ENCODE measurements around the gene CIBAR2. TPM values are rescaled to one million over a fixed set of nuclear protein-coding genes. Genes with fewer than 3 reads are reported as not detected.

CIBAR2 gene
- not detected for total RNA-seq

GRCh38 chr16:85112364-85112763, at the start of gene CIBAR2:
Gene CIBAR2, minus strand, starts transcription at chr16:85112472. Its CDS starts 120 bp downstream, at chr16:85112352.
- no peaks in the 10 kb centered on the region for H3K36me3 Mint-ChIP-seq
- H3K9me3 Mint-ChIP-seq, result no peaks in the 10 kb centered on the region
- H3K27me3 Mint-ChIP-seq, result peaks cover 2% of the 10 kb centered on the region
- POLR2A ChIA-PET, result no interaction called here
- H3K4me3 Mint-ChIP-seq, result no peak within 1 kb of the TSS
- peak within 1 kb of the TSS; percentile 60 for H3K27ac Mint-ChIP-seq
- DNase-seq, result no peak
- H3K4me1 Mint-ChIP-seq, result peaks cover 12% of the 10 kb centered on the region
- ATAC-seq (ENCODE audit: low read depth), result no peak

- Mint-ChIP-seq H3K36me3 (no peaks in the 10 kb centered on the region), H3K4me1 (peaks cover 14% of the 10 kb centered on the region), H3K4me3 (no peak overlapping the region), H3K9me3 (no peaks in the 10 kb centered on the region), H3K27ac (no peak overlapping the region), H3K27me3 (peaks cover 4% of the 10 kb centered on the region)
- no peak for DNase-seq
- POLR2A ChIA-PET, result no interaction called here
- ATAC-seq (ENCODE audit: low read depth), result no peak
Observed at GRCh38 chr16:85159179-85159980, 47.1 kb upstream of the CIBAR2 start.

- ATAC-seq (ENCODE audit: low read depth) (no peak), DNase-seq (no peak)
- peaks cover 4% of the 10 kb centered on the region for H3K27me3 Mint-ChIP-seq
- POLR2A ChIA-PET, result no interaction called here
- no peak overlapping the region for H3K27ac Mint-ChIP-seq
- no peaks in the 10 kb centered on the region for H3K9me3 Mint-ChIP-seq
- H3K36me3 Mint-ChIP-seq, result no peaks in the 10 kb centered on the region
- H3K4me1 Mint-ChIP-seq, result peaks cover 14% of the 10 kb centered on the region
- no peak overlapping the region for H3K4me3 Mint-ChIP-seq
Observed at GRCh38 chr16:85158743-85159178, 46.5 kb upstream of the CIBAR2 start.

- Mint-ChIP-seq H3K9me3 (no peaks in the 10 kb centered on the region), H3K27ac (peak overlapping the region; percentile 90), H3K36me3 (no peaks in the 10 kb centered on the region), H3K27me3 (peaks cover 4% of the 10 kb centered on the region), H3K4me3 (peak overlapping the region; percentile 76), H3K4me1 (peaks cover 14% of the 10 kb centered on the region)
- ATAC-seq (ENCODE audit: low read depth), result peak; percentile 89
- POLR2A ChIA-PET, result interaction anchor here (1.0 kb wide), 1 partner anchor 53 kb away, joined by 5 read pairs; no protein-coding TSS in a partner anchor
- peak; percentile 52 for DNase-seq
Observed at GRCh38 chr16:85157813-85158742, 45.8 kb upstream of the CIBAR2 start.

- POLR2A ChIA-PET, result interaction anchor here (1.0 kb wide), 1 partner anchor 52 kb away, joined by 5 read pairs; no protein-coding TSS in a partner anchor
- H3K4me3 Mint-ChIP-seq, result peak overlapping the region; percentile 76
- no peaks in the 10 kb centered on the region for H3K36me3 Mint-ChIP-seq
- peaks cover 4% of the 10 kb centered on the region for H3K27me3 Mint-ChIP-seq
- H3K9me3 Mint-ChIP-seq, result no peaks in the 10 kb centered on the region
- peaks cover 14% of the 10 kb centered on the region for H3K4me1 Mint-ChIP-seq
- H3K27ac Mint-ChIP-seq, result peak overlapping the region; percentile 90
- ATAC-seq (ENCODE audit: low read depth) (no peak), DNase-seq (no peak)
Observed at GRCh38 chr16:85157372-85157771, 45.1 kb upstream of the CIBAR2 start.

DNA sequence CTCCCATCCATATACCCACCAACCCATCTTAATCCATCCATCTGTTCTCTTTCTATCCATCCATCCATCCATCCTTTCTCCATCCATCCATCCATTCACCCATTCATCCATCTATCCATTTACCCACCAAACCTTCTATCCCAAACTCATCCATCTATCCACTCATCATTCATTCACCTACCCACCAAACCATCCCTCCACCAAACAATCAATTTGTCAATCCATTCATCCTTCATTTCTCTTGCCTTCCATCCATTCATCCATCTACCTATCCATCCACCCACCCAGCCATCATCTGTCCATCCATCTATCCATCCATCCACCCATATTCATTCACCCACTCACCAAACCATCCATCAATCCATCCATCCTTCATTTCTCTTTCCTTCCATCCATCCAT, 44.6 kb upstream of the CIBAR2 start:
- no peak overlapping the region for H3K4me3 Mint-ChIP-seq

DNA sequence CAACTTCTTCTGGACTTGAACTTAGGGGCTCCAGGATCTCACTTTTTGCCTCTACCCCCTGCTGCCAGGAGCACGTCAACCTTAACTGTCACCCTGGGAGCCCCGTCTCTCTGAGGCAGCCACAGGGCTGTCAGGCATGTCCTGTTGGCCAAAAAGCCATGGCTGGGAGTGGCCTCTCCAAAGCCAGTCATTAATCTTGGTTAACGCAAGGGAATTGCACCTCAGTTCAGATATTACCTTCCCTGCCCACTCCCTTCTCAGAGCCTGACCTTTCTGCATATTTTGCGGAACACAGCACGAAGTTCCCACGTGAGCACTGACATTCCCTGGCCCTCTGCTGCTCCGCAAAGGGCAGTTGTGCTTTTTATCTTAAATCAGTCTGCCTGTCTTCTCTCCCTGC, 44.2 kb upstream of the CIBAR2 start:
- Mint-ChIP-seq H3K4me1 (peaks cover 14% of the 10 kb centered on the region), H3K9me3 (no peaks in the 10 kb centered on the region), H3K4me3 (no peak overlapping the region), H3K27ac (peak overlapping the region; percentile 40), H3K27me3 (peaks cover 4% of the 10 kb centered on the region), H3K36me3 (no peaks in the 10 kb centered on the region)
- ATAC-seq (ENCODE audit: low read depth), result no peak
- no peak for DNase-seq
- POLR2A ChIA-PET, result no interaction called here

More for the DNA sequence above, 44.6 kb upstream of the CIBAR2 start:
- Mint-ChIP-seq H3K4me1 (peaks cover 14% of the 10 kb centered on the region), H3K27ac (peak overlapping the region; percentile 40), H3K9me3 (no peaks in the 10 kb centered on the region), H3K27me3 (peaks cover 4% of the 10 kb centered on the region), H3K36me3 (no peaks in the 10 kb centered on the region)
- POLR2A ChIA-PET, result no interaction called here
- ATAC-seq (ENCODE audit: low read depth) (no peak), DNase-seq (no peak)

DNA sequence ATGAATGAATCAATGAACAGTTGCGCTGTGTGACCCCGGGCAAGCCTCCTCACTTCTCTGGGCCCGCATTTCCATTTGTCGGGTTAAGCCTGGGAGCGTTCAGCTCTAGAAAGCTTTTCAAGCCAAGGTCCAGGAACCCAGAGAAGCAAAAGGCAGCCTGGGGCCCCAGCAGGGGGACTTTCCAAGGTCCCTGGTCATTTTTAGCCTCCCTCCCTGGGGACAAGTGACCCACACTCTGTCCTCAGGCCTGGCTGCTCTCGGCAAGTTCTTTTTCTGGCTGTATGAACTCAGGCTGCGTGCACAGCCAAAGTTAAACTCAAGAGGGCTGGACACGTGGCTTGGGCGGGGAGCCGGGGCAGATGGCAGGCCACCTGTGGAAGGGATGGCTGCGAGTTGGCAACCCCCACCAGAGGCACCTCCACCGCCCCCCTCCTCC, 41.4 kb upstream of the CIBAR2 start:
- no peaks in the 10 kb centered on the region for H3K36me3 Mint-ChIP-seq
- POLR2A ChIA-PET, result no interaction called here
- no peak overlapping the region for H3K4me3 Mint-ChIP-seq
- H3K27me3 Mint-ChIP-seq, result peaks cover 4% of the 10 kb centered on the region
- DNase-seq (no peak), ATAC-seq (ENCODE audit: low read depth) (no peak)
- H3K9me3 Mint-ChIP-seq, result no peaks in the 10 kb centered on the region
- H3K4me1 Mint-ChIP-seq, result peaks cover 14% of the 10 kb centered on the region
- no peak overlapping the region for H3K27ac Mint-ChIP-seq

- peaks cover 4% of the 10 kb centered on the region for H3K27me3 Mint-ChIP-seq
- no peak for DNase-seq
- no peak overlapping the region for H3K4me3 Mint-ChIP-seq
- no peaks in the 10 kb centered on the region for H3K9me3 Mint-ChIP-seq
- H3K36me3 Mint-ChIP-seq, result no peaks in the 10 kb centered on the region
- H3K4me1 Mint-ChIP-seq, result peaks cover 11% of the 10 kb centered on the region
- H3K27ac Mint-ChIP-seq, result no peak overlapping the region
- ATAC-seq (ENCODE audit: low read depth), result no peak
- POLR2A ChIA-PET, result no interaction called here
Observed at GRCh38 chr16:85153046-85153445, 40.8 kb upstream of the CIBAR2 start.

DNA sequence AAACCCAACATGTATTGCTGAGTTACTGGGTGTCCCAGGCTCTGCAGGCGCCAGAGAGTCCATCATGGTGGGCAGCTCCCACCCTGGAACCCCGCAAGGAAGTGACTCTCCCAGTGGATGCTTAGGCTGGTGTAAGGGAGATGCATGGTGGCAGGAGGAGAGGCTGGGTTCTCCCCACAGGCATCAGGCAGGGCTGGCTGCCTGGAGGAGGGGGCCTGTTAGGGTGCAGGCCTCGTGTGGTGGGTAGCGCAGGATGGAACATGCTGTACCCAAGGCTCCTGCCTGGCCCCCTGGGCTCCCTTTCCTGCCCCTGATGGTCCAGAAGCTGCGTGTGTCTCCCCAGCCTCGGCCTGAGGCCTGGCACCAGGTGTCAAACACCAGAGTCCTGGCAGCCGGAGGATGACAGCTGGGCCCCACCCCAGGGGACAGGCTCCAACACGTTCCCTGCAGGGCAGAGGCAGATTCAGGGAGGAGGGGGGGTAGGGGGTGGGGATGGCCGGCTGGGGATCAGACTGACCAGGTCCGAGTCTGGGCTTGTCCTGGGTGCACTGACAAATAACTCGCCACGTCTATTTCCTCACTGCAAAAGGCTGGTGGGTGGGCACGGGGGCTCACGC, 40.2 kb upstream of the CIBAR2 start:
- H3K9me3 Mint-ChIP-seq, result no peaks in the 10 kb centered on the region
- no peak overlapping the region for H3K4me3 Mint-ChIP-seq
- H3K4me1 Mint-ChIP-seq, result peaks cover 6% of the 10 kb centered on the region
- POLR2A ChIA-PET, result no interaction called here
- no peaks in the 10 kb centered on the region for H3K36me3 Mint-ChIP-seq
- DNase-seq (no peak), ATAC-seq (ENCODE audit: low read depth) (no peak)
- H3K27ac Mint-ChIP-seq, result no peak overlapping the region
- H3K27me3 Mint-ChIP-seq, result peaks cover 4% of the 10 kb centered on the region

- ATAC-seq (ENCODE audit: low read depth), result no peak
- Mint-ChIP-seq H3K9me3 (no peaks in the 10 kb centered on the region), H3K27me3 (peaks cover 4% of the 10 kb centered on the region), H3K36me3 (no peaks in the 10 kb centered on the region), H3K4me3 (no peak overlapping the region), H3K4me1 (no peaks in the 10 kb centered on the region), H3K27ac (no peak overlapping the region)
- DNase-seq, result no peak
- POLR2A ChIA-PET, result no interaction called here
Observed at GRCh38 chr16:85151603-85152413, 39.5 kb upstream of the CIBAR2 start.

DNA sequence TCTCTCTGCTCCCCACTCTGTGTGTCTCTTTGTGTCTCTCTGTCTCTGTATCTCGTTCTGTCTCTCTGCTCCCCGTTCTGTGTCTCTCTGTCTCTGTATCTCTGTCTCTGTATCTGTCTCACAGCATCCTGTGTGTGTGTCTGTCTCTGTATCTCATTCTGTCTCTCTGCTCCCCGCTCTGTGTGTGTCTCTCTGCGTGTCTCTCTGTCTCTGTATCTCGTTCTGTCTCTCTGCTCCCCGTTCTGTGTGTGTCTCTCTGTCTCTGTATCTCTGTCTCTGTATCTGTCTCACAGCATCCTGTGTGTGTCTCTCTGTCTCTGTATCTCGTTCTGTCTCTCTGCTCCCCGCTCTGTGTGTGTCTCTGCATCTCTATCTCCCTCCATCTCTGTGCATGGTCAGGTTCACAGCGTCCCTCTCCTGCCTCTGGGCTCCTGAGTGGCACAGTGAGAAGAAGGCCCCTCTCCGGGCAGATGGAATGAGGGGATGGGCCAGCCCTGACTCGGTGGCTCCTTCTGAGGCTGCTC, 38.9 kb upstream of the CIBAR2 start:
- no peaks in the 10 kb centered on the region for H3K36me3 Mint-ChIP-seq
- ATAC-seq (ENCODE audit: low read depth) (no peak), DNase-seq (no peak)
- POLR2A ChIA-PET, result no interaction called here
- peak overlapping the region; percentile 32 for H3K27ac Mint-ChIP-seq
- no peaks in the 10 kb centered on the region for H3K9me3 Mint-ChIP-seq
- no peaks in the 10 kb centered on the region for H3K4me1 Mint-ChIP-seq
- no peak overlapping the region for H3K4me3 Mint-ChIP-seq
- peaks cover 4% of the 10 kb centered on the region for H3K27me3 Mint-ChIP-seq

Measured in activated naive CD8-positive, alpha-beta T cell treated with anti-CD3 and anti-CD28 coated beads, Interleukin-2, amount 10 ng/mL, durations not matched to agents 7 days and 5 days (primary cell).